HG03039 (cell line): Measurements from ENCODE around the gene POU2F1.
"Not testable (repeated sequence)": the region's sequence is repeated elsewhere in the genome, so short reads cannot be mapped to it uniquely, and the experiment has no call there.

Source experiments
- ATAC-seq: cut with Tn5 transposase; IDR thresholded peaks from one replicate; pipeline ENCODE4 v1.9.1; 2021; ENCODE audit warnings: mild to moderate bottlenecking, moderate library complexity; ENCODE audit not compliant: unreplicated experiment

The POU2F1 gene

GRCh38 chr1:167230437-167230836, 9.8 kb downstream of the POU2F1 start:
- no peak for ATAC-seq

- ATAC-seq = no peak
These were observed 11.3 kb downstream of the POU2F1 start for GRCh38 chr1:167231873-167232450.

GRCh38 chr1:167232801-167233200, 12.1 kb downstream of the POU2F1 start:
- ATAC-seq = no peak

GRCh38 chr1:167233373-167233772, 12.7 kb downstream of the POU2F1 start:
- no peak for ATAC-seq

- no peak for ATAC-seq
These were observed 16.3 kb downstream of the POU2F1 start for GRCh38 chr1:167237000-167237399.

- no peak for ATAC-seq
These were observed 18.0 kb downstream of the POU2F1 start for GRCh38 chr1:167238713-167239112.

GRCh38 chr1:167239257-167239656, 18.6 kb downstream of the POU2F1 start:
- ATAC-seq = no peak

GRCh38 chr1:167244244-167244643, 23.6 kb downstream of the POU2F1 start:
- ATAC-seq = no peak

- not testable (repeated sequence) for ATAC-seq
These were observed 24.5 kb downstream of the POU2F1 start for GRCh38 chr1:167245168-167245567.

GRCh38 chr1:167246971-167247370, 26.3 kb downstream of the POU2F1 start:
- no peak for ATAC-seq

GRCh38 chr1:167247754-167248153, 27.1 kb downstream of the POU2F1 start:
- no peak for ATAC-seq

GRCh38 chr1:167248707-167249642, 28.3 kb downstream of the POU2F1 start:
- no peak for ATAC-seq

- ATAC-seq = no peak
These were observed 29.0 kb downstream of the POU2F1 start for GRCh38 chr1:167249702-167250101.

GRCh38 chr1:167250482-167250881, 29.8 kb downstream of the POU2F1 start:
- no peak for ATAC-seq

- no peak for ATAC-seq
These were observed 30.8 kb downstream of the POU2F1 start for GRCh38 chr1:167251472-167251871.

- ATAC-seq = no peak
These were observed 32.3 kb downstream of the POU2F1 start for GRCh38 chr1:167252986-167253385.

GRCh38 chr1:167258858-167259257, 38.2 kb downstream of the POU2F1 start:
- no peak for ATAC-seq

- ATAC-seq = no peak
These were observed 42.1 kb downstream of the POU2F1 start for GRCh38 chr1:167262836-167263235.

GRCh38 chr1:167263344-167263743, 42.7 kb downstream of the POU2F1 start:
- no peak for ATAC-seq

GRCh38 chr1:167263819-167264464, 43.3 kb downstream of the POU2F1 start:
- ATAC-seq = no peak

GRCh38 chr1:167266965-167267364, 46.3 kb downstream of the POU2F1 start:
- ATAC-seq = no peak

GRCh38 chr1:167268347-167268787, 47.7 kb downstream of the POU2F1 start:
- ATAC-seq = no peak
